K562 (cell line): Measurements from ENCODE around the gene DNAL4. TPM values are rescaled to one million over a fixed set of nuclear protein-coding genes. Genes with fewer than 3 reads are reported as not detected.

Experiments
- ATAC-seq: fragments of 200-7000 bp; cut with Tn5 transposase; 3 replicates; pipeline ENCODE4 v1.9.1; 2020; ENCODE audit warnings: moderate library complexity
- BruUV-seq: library from RNA; stranded (reverse); fragments of 400-500 nt; replicated peaks from 2 replicates; lab custom pipeline; 2021; lab: Mats Ljungman, UMichigan
- CTCF ChIA-PET: fragments of 300-600 bp; formaldehyde crosslinking; extraction: SDS; loops from one replicate; lab custom pipeline; 2021; ENCODE audit warnings: low intra/inter-chr PET ratio; lab: Yijun Ruan, JAX
- POLR2A ChIA-PET: fragments of 300-600, 350-650 bp; sonication (Branson Sonifier 250); formaldehyde crosslinking; extraction: SDS; loops from one replicate; lab custom pipeline; 2021; ENCODE audit warnings: antibody characterized with exemption, inconsistent platforms; lab: Yijun Ruan, JAX
- DNase-seq, 4 experiments: peaks; one replicate each; pipeline versions ENCODE4 v3.0.0 to v3.0.0-alpha.2; 2011 to 2018; ENCODE audit warnings: low spot score in 3 of 4, mixed read lengths in 3 of 4; ENCODE audit errors: extremely low read depth in 1 of 4
- FAIRE-seq: peaks from 2 replicates; lab custom pipeline; 2011; peaks lifted over from hg19 to GRCh38; lab: Jason Lieb, UNC
- H2AFZ ChIP-seq: 2 replicates; pipeline ENCODE4 v1.6.0; 2011; ENCODE audit warnings: low read depth, low read length, control low read depth, inconsistent platforms
- H3K27ac ChIP-seq: fragments of 200-600 bp; 3 replicates; pipeline ENCODE4 v1.8.0; 2011; ENCODE audit warnings: low read depth, mild to moderate bottlenecking, control low read depth, inconsistent platforms, low read length, moderate library complexity, mixed read lengths; ENCODE audit errors: extremely low read depth
- H3K27me3 ChIP-seq, 2 experiments: fragments of 300-600 bp in 1 of 2; 2 replicates in 1 of 2; 3 replicates in 1 of 2; pipeline versions ENCODE4 v1.6.0 to v1.8.0; 2011; ENCODE audit warnings: inconsistent platforms in 2 of 2, low read length in 2 of 2, mild to moderate bottlenecking in 1 of 2, mixed read lengths in 1 of 2, moderate library complexity in 1 of 2; ENCODE audit not compliant: control insufficient read depth in 2 of 2, insufficient read depth in 2 of 2
- H3K36me3 ChIP-seq: fragments of 300-600 bp; 3 replicates; pipeline ENCODE4 v1.8.0; 2011; ENCODE audit warnings: mild to moderate bottlenecking, low read length, inconsistent platforms; ENCODE audit not compliant: control insufficient read depth, insufficient read depth
- H3K4me1 ChIP-seq, 2 experiments: fragments of 200-600 bp in 1 of 2; replicated peaks in 1 of 2; 2 replicates in 1 of 2; 3 replicates in 1 of 2; pipeline versions ENCODE4 v1.5.1 to v1.8.0; 2011; ENCODE audit warnings: inconsistent platforms in 2 of 2, low read length in 2 of 2, mild to moderate bottlenecking in 1 of 2, mixed read lengths in 1 of 2, moderate library complexity in 1 of 2; ENCODE audit not compliant: control insufficient read depth in 2 of 2, insufficient read depth in 2 of 2
- H3K4me2 ChIP-seq: 2 replicates; pipeline ENCODE4 v1.6.1; 2011; ENCODE audit warnings: low read length, control low read depth, inconsistent platforms, mixed read lengths; ENCODE audit not compliant: insufficient read depth
- H3K4me3 ChIP-seq: fragments of 200-600 bp; sonication (generic), shearing (Covaris generic); 2 replicates; pipeline ENCODE4 v1.5.1; 2016; ENCODE audit warnings: control low read depth, inconsistent platforms
- H3K79me2 ChIP-seq: fragments of 200-600 bp; 3 replicates; pipeline ENCODE4 v1.8.0; 2011; ENCODE audit warnings: low read length, inconsistent platforms; ENCODE audit not compliant: control insufficient read depth, insufficient read depth
- H3K9ac ChIP-seq, 2 experiments: 2 replicates each; pipeline versions ENCODE4 v1.6.0 to v1.6.1; 2011; ENCODE audit warnings: low read depth in 2 of 2, low read length in 2 of 2, control low read depth in 1 of 2, inconsistent platforms in 1 of 2, mild to moderate bottlenecking in 1 of 2, mixed read lengths in 1 of 2; ENCODE audit not compliant: insufficient read depth in 1 of 2
- H3K9me1 ChIP-seq: one replicate; pipeline ENCODE4 v1.6.0; 2011; ENCODE audit warnings: inconsistent platforms, mild to moderate bottlenecking, low read length, moderate library complexity; ENCODE audit not compliant: control insufficient read depth, insufficient read depth
- H3K9me3 ChIP-seq: replicated peaks from 2 replicates; pipeline ENCODE4 v1.5.1; 2011; ENCODE audit warnings: low read depth, low read length, inconsistent platforms; ENCODE audit not compliant: control insufficient read depth, insufficient read depth
- H4K20me1 ChIP-seq: replicated peaks from 2 replicates; pipeline ENCODE4 v1.6.1; 2011; ENCODE audit warnings: low read length, inconsistent platforms, mixed read lengths; ENCODE audit not compliant: control insufficient read depth, insufficient read depth
- FOXP4 ChIP-seq: sonication (generic); formaldehyde crosslinking; IDR thresholded peaks from 2 replicates; pipeline ENCODE4 v1.8.0; 2022; ENCODE audit warnings: mild to moderate bottlenecking, missing genetic modification reagents, borderline replicate concordance
- L3MBTL2 ChIP-seq: fragments of 450-650 bp; IDR thresholded peaks from 2 replicates; pipeline ENCODE4 v1.6.1; 2016; ENCODE audit warnings: mild to moderate bottlenecking, moderate library complexity
- SPI1 ChIP-seq: IDR thresholded peaks from 2 replicates; pipeline ENCODE4 v1.6.1; 2011; ENCODE audit warnings: low read depth, low read length, control low read depth, borderline replicate concordance
- TCF7L2 ChIP-seq: fragments of 150-350 bp; IDR thresholded peaks from 2 replicates; pipeline ENCODE4 v1.6.1; 2016; ENCODE audit warnings: low read depth, mild to moderate bottlenecking, low read length, moderate library complexity
- ZBTB9 ChIP-seq: fragments of 450-650 bp; formaldehyde crosslinking; IDR thresholded peaks from 2 replicates; pipeline ENCODE4 v1.4.0; 2020; ENCODE audit warnings: mild to moderate bottlenecking, moderate library complexity
- WGBS: fragments of 100-300 bp; shearing (Covaris generic); methylation state at CpG from one replicate; pipeline ENCODE4 v1.1.6; 2016; ENCODE audit warnings: low coverage, mixed read lengths; ENCODE audit not compliant: insufficient coverage; ENCODE audit errors: missing lambda C conversion rate; 5-methylcytosine and 5-hydroxymethylcytosine counted together
- in situ Hi-C: fragments of 300-500 bp; cut with MboI; formaldehyde crosslinking; loops from 4 replicates; pipeline ENCODE4 v1.15.0; 2018; ENCODE audit warnings: inconsistent platforms, mixed read lengths
- intact Hi-C: fragments of 100-400 bp; cut with micrococcal nuclease; formaldehyde crosslinking; loops from 2 replicates; pipeline ENCODE4 v1.14.2; 2022
- polyA plus RNA-seq, 8 experiments: library from polyadenylated mRNA; depleted of rRNA in 4 of 8; stranded (reverse) in 5 of 8; unstranded in 3 of 8; fragments of >200 nt; fragmentation: Nextera tagmentation in 2 of 8; fragmentation: Illumina TruSeq in 1 of 8; extraction: Ambion mirVana in 2 of 8; extraction: Trizol in 1 of 8; gene quantifications; 2 replicates each; pipeline versions ENCODE4 v1.2.1 to v1.2.3, GENCODE V29; 2011 to 2014; ENCODE audit warnings: inconsistent platforms in 1 of 8, missing spikeins in 1 of 8
- total RNA-seq, 7 experiments: library from RNA; depleted of rRNA in 6 of 7; stranded (reverse); fragments of >200 nt in 6 of 7; fragmentation: Illumina TruSeq in 2 of 7; extraction: Trizol in 2 of 7; gene quantifications; 2 replicates each; pipeline versions ENCODE4 v1.2.1 to v1.2.3, GENCODE V29; 2011 to 2021; ENCODE audit warnings: low replicate concordance in 1 of 7

The DNAL4 gene
- total and polyA plus RNA-seq, 9 of the 15 experiments (the other 6 are each of a cell fraction or from before 2014, with no cell fraction given) = 0.20 to 9.4 (median 5.2) TPM

- Histone ChIP-seq H3K27me3 (no peaks in the 10 kb centered on the region), H3K27ac (no peak overlapping the region), H3K4me2 (no peak overlapping the region), H3K9me1 (no peaks in the 10 kb centered on the region), H4K20me1 (0 out of 2 replicates have a peak, but pooled peaks cover 6% of the 10 kb centered on the region), H3K4me3 (no peak overlapping the region), H3K79me2 (no peaks in the 10 kb centered on the region), H3K36me3 (no peaks in the 10 kb centered on the region), H2AFZ (no peak overlapping the region), H3K9ac (no peak overlapping the region), H3K9me3 (no peaks in the 10 kb centered on the region), H3K4me1 (peaks cover 0 to 5% of the 10 kb centered on the region in 2 experiments; a peak in 2 of 5 replicates)
- ChIA-PET CTCF (no interaction called here), POLR2A (interaction anchor here (2.4 kb wide), 1 partner anchor 9 kb away, joined by 10 read pairs; no protein-coding TSS in a partner anchor)
- no peak for DNase-seq
- BruUV-seq = no TSS peak
- intact Hi-C loops (no loop called here), in situ Hi-C loops (no loop called here)
- TF ChIP-seq FOXP4 (CRISPR knock-in tag) (no peak), L3MBTL2 (no peak), ZBTB9 (CRISPR knock-in tag) (no peak), TCF7L2 (no peak), SPI1 (no peak)
- 39% methylated on average over 10 of the region's 11 CpGs for WGBS
- FAIRE-seq = no peak
- no peak for ATAC-seq
Observed at GRCh38 chr22:38828191-38828590, 34.2 kb upstream of the DNAL4 start.
